Measurements from ENCODE around the gene IQCC. TPM values are rescaled to one million over a fixed set of nuclear protein-coding genes. Genes with fewer than 3 reads are reported as not detected.
A peak's percentile ranks its signal among the peaks of the same experiment; 100 is the strongest.

The IQCC gene
- total and polyA plus RNA-seq, 7 donors, result 0.24 to 1.2 (median 0.69) TPM

- intact Hi-C loops (cut with DNase I), result no loop called here
These were observed 8.4 kb upstream of the IQCC start for GRCh38 chr1:32197074-32197473.

DNA sequence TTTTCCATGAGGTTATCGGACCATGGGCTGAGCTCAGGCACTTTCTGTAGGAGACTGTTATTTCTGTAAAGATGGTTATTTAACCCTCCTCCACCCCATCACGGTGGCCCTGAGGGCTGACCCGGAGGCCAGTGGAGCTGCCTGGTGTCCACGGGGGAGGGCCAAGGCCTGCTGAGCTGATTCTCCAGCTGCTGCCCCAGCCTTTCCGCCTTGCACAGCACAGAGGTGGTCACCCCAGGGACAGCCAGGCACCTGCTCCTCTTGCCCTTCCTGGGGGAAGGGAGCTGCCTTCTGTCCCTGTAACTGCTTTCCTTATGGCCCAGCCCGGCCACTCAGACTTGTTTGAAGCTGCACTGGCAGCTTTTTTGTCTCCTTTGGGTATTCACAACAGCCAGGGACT is 7.6 kb upstream of the IQCC start:
- intact Hi-C loops (cut with DNase I), result loop anchor here in 1 of 2 donors (2.0 kb wide), 1 partner anchor 17 kb away; no protein-coding TSS in a partner anchor
- ATAC-seq (no peak), DNase-seq (peak in 1 of 2 donors; percentile 52)
- Histone ChIP-seq H3K4me1 (peaks cover 54% of the 10 kb centered on the region), H3K27ac (peak overlapping the region; percentile 94), H3K9me3 (no peaks in the 10 kb centered on the region), H3K36me3 (ENCODE audit: insufficient read depth in 1 of 2, low read depth in 1 of 2) (peaks cover 20 to 55% of the 10 kb centered on the region in 2 donors), H3K4me3 (no peak overlapping the region), H3K27me3 (ENCODE audit: insufficient read depth in 3 of 3, low read length in 2 of 3) (no peaks in the 10 kb centered on the region)
- 27 to 59% (median 32%) methylated on average over 6 of the region's 6 CpGs for WGBS, 3 donors
- TF ChIP-seq, protein P1, sequence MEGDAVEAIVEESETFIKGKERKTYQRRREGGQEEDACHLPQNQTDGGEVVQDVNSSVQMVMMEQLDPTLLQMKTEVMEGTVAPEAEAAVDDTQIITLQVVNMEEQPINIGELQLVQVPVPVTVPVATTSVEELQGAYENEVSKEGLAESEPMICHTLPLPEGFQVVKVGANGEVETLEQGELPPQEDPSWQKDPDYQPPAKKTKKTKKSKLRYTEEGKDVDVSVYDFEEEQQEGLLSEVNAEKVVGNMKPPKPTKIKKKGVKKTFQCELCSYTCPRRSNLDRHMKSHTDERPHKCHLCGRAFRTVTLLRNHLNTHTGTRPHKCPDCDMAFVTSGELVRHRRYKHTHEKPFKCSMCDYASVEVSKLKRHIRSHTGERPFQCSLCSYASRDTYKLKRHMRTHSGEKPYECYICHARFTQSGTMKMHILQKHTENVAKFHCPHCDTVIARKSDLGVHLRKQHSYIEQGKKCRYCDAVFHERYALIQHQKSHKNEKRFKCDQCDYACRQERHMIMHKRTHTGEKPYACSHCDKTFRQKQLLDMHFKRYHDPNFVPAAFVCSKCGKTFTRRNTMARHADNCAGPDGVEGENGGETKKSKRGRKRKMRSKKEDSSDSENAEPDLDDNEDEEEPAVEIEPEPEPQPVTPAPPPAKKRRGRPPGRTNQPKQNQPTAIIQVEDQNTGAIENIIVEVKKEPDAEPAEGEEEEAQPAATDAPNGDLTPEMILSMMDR (IDR thresholded peaks at IDR 0.05), result no peak

More at GRCh38 chr1:32197074-32197473, 8.4 kb upstream of the IQCC start:
- Histone ChIP-seq H3K27me3 (ENCODE audit: insufficient read depth in 3 of 3, low read length in 2 of 3) (no peaks in the 10 kb centered on the region), H3K4me1 (peaks cover 52% of the 10 kb centered on the region), H3K27ac (peak overlapping the region; percentile 94), H3K4me3 (no peak overlapping the region), H3K36me3 (ENCODE audit: insufficient read depth in 1 of 2, low read depth in 1 of 2) (peaks cover 20 to 63% of the 10 kb centered on the region in 2 donors), H3K9me3 (no peaks in the 10 kb centered on the region)
- ATAC-seq, result no peak
- 76 to 94% (median 93%) methylated on average over 1 of the region's 1 CpG for WGBS, 3 donors
- peak in 1 of 2 donors; percentile 38 for DNase-seq
- TF ChIP-seq, protein P1 (IDR thresholded peaks at IDR 0.05), result no peak

- Histone ChIP-seq H3K4me3 (peak overlapping the region; percentile 88), H3K9me3 (no peaks in the 10 kb centered on the region), H3K27ac (peak overlapping the region; percentile 94), H3K27me3 (ENCODE audit: insufficient read depth in 3 of 3, low read length in 2 of 3) (no peaks in the 10 kb centered on the region), H3K4me1 (peaks cover 54% of the 10 kb centered on the region), H3K36me3 (ENCODE audit: insufficient read depth in 1 of 2, low read depth in 1 of 2) (peaks cover 17 to 49% of the 10 kb centered on the region in 2 donors)
- ATAC-seq, result no peak
- intact Hi-C loops (cut with DNase I), result loop anchor here in 1 of 2 donors (2.0 kb wide), 1 partner anchor 18 kb away; no protein-coding TSS in a partner anchor
- TF ChIP-seq, protein P1 (IDR thresholded peaks at IDR 0.05), result no peak
- DNase-seq, result peak in 1 of 2 donors; percentile 44
- WGBS, 3 donors, result 72 to 84% (median 78%) methylated on average over 3 of the region's 3 CpGs
These were observed 7.0 kb upstream of the IQCC start for GRCh38 chr1:32198237-32199042.

- H3K4me1 ChIP-seq, result peaks cover 54% of the 10 kb centered on the region
- ATAC-seq (no peak), DNase-seq (peak in 1 of 2 donors; percentile 35)
These were observed 6.3 kb upstream of the IQCC start for GRCh38 chr1:32199043-32199716.

More at GRCh38 chr1:32199043-32199716, 6.3 kb upstream of the IQCC start:
- no peaks in the 10 kb centered on the region for H3K27me3 ChIP-seq (ENCODE audit: insufficient read depth in 3 of 3, low read length in 2 of 3)
- 34 to 55% (median 40%) methylated on average over 4 of the region's 4 CpGs for WGBS, 3 donors
- H3K36me3 ChIP-seq (ENCODE audit: insufficient read depth in 1 of 2, low read depth in 1 of 2), result peaks cover 14 to 47% of the 10 kb centered on the region in 2 donors
- intact Hi-C loops (cut with DNase I), result loop anchor here in 1 of 2 donors (2.0 kb wide), 1 partner anchor 18 kb away; no protein-coding TSS in a partner anchor
- TF ChIP-seq, protein P1 (IDR thresholded peaks at IDR 0.05), result no peak
- no peaks in the 10 kb centered on the region for H3K9me3 ChIP-seq
- peak overlapping the region; percentile 88 for H3K4me3 ChIP-seq
- H3K27ac ChIP-seq, result peak overlapping the region; percentile 94

Measured in psoas muscle (tissue), 8 donors.